RWPE2 (cell line): ENCODE measurements around the gene MRPS7.

Experiments used
- ATAC-seq: fragments of 200-7000 bp; cut with Tn5 transposase; 3 replicates; pipeline ENCODE4 v1.9.1; 2021; ENCODE audit warnings: low read depth
- DNase-seq: peaks from one replicate; pipeline ENCODE4 v3.0.0-alpha.2; 2020; ENCODE audit warnings: low spot score
- H3K27ac ChIP-seq: fragments of 450-650 bp; 2 replicates; pipeline ENCODE4 v1.5.1; 2017; ENCODE audit warnings: mild to moderate bottlenecking; ENCODE audit not compliant: poor library complexity, severe bottlenecking
- H3K27me3 ChIP-seq: fragments of 250-450 bp; sonication (Bioruptor Pico); 2 replicates; pipeline ENCODE4 v1.5.1; 2021; ENCODE audit warnings: mild to moderate bottlenecking, moderate library complexity; ENCODE audit not compliant: insufficient read depth, poor library complexity, severe bottlenecking
- H3K36me3 ChIP-seq: fragments of 250-450 bp; sonication (Bioruptor Pico); 2 replicates; pipeline ENCODE4 v1.5.1; 2020; ENCODE audit warnings: low read depth, mild to moderate bottlenecking, moderate library complexity
- H3K4me1 ChIP-seq: fragments of 250-450 bp; sonication (Bioruptor Pico); 2 replicates; pipeline ENCODE4 v1.5.1; 2021; ENCODE audit warnings: mild to moderate bottlenecking, moderate library complexity; ENCODE audit not compliant: insufficient read depth, poor library complexity, severe bottlenecking
- H3K4me3 ChIP-seq: fragments of 250-450 bp; sonication (Bioruptor Pico); 2 replicates; pipeline ENCODE4 v1.5.1; 2021; ENCODE audit warnings: mild to moderate bottlenecking, moderate library complexity; ENCODE audit not compliant: severe bottlenecking
- H3K9me3 ChIP-seq: fragments of 250-450 bp; sonication (Bioruptor Pico); 2 replicates; pipeline ENCODE4 v1.5.1; 2021; ENCODE audit warnings: mild to moderate bottlenecking, moderate library complexity; ENCODE audit not compliant: severe bottlenecking
- TF ChIP-seq, protein P1 (sequence below): fragments of 450-650 bp; IDR thresholded peaks from one replicate; pipeline ENCODE4 v1.5.1; 2017; ENCODE audit warnings: mild to moderate bottlenecking, moderate library complexity; ENCODE audit not compliant: poor library complexity, severe bottlenecking

The MRPS7 gene

DNA sequence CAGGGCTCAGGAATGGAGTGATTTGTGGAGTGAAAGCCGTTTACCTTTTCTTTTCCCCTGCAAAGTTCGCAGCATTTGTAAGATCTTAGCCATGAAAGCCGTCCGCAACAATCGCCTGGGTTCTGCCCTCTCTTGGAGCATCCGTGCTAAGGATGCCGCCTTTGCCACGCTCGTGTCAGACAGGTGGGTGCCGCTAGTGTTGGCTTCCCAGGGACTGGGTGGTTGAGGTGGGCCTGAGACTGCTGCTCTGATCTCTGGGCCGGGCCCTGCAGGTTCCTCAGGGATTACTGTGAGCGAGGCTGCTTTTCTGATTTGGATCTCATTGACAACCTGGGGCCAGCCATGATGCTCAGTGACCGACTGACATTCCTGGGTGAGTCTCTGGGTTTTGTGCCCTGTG, 28.9 kb upstream of the MRPS7 start:
- no peak overlapping the region for H3K27ac ChIP-seq
- no peaks in the 10 kb centered on the region for H3K27me3 ChIP-seq
- no peak overlapping the region for H3K4me3 ChIP-seq
- H3K4me1 ChIP-seq: no peaks in the 10 kb centered on the region
- TF ChIP-seq, protein P1, sequence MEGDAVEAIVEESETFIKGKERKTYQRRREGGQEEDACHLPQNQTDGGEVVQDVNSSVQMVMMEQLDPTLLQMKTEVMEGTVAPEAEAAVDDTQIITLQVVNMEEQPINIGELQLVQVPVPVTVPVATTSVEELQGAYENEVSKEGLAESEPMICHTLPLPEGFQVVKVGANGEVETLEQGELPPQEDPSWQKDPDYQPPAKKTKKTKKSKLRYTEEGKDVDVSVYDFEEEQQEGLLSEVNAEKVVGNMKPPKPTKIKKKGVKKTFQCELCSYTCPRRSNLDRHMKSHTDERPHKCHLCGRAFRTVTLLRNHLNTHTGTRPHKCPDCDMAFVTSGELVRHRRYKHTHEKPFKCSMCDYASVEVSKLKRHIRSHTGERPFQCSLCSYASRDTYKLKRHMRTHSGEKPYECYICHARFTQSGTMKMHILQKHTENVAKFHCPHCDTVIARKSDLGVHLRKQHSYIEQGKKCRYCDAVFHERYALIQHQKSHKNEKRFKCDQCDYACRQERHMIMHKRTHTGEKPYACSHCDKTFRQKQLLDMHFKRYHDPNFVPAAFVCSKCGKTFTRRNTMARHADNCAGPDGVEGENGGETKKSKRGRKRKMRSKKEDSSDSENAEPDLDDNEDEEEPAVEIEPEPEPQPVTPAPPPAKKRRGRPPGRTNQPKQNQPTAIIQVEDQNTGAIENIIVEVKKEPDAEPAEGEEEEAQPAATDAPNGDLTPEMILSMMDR: no peak
- ATAC-seq: no peak
- no peak for DNase-seq
- H3K36me3 ChIP-seq: peaks cover 87% of the 10 kb centered on the region
- H3K9me3 ChIP-seq: no peaks in the 10 kb centered on the region

DNA sequence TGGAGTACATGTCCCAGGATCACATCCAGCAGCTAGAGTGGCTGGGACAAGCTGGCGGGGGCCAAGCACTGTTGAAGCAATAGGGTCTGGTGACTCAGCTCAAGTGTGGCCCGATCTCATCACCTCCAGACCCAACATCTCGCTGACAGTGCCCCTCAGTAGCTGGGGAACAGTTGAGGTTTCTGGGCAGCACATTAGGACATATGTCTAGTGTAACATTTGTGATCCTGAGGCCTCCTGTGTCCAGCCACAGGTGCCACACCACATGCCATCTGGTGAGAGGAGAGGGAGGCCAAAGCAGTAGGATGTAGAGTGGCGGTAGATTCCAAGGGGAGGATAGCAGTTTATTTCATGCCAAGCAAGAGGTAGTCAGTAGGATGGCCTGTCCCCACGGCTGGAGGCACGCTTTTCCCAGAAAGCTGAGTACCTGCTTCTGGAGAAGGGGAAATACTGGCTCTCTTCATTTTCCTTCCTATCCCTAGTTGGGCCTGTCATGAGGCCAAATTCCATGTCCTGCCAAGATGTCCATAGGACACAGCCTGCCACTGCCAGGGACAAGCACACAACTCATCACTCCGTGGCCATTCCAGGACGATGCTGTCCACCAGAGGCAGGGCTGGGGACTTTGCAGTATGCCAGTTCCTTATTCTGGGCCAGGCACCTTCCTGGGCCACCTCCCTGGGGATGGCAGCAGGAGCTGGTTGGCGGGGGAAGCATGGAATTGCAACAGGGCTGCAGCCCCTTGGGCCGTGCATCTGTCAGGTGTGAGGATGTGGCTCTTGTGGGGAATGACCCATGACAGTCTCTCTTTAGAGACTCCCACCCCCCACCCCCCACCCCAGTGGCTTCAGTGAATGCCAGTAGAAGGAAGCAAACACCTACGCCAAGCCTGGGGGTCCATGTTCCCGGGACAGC, 24.3 kb upstream of the MRPS7 start:
- DNase-seq (no peak), ATAC-seq (no peak)
- H3K4me3 ChIP-seq: no peak overlapping the region
- H3K27ac ChIP-seq: no peak overlapping the region
- no peaks in the 10 kb centered on the region for H3K9me3 ChIP-seq
- H3K36me3 ChIP-seq: peaks cover 89% of the 10 kb centered on the region
- no peaks in the 10 kb centered on the region for H3K4me1 ChIP-seq
- no peaks in the 10 kb centered on the region for H3K27me3 ChIP-seq
- TF ChIP-seq, protein P1: no peak

DNA sequence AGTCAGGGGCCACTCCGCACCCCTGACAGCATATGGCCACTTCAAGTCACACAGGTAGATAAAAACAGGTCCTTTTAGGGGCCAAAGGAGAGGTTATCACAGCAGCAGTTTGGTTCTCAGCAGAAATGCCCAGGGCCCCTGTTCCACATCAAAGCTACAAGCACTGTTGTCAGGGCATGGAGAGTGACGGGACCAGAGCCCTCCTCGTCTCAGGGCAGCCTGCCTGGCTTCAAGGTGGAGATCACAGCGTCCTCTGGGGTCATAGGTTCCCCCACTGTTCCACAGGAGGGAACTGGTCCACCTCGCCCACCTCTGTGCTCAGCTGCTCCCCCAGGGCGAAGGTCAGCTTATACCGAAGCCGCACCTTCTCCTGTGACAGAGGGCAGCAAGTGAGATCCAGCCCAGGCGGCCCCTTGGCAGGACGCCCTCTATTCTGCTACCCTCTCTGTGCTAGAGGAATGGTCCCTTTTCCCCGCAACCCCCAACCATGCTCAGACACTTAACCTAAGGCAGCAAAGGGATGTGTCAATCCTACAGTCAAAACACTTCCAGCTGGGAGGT, 23.6 kb upstream of the MRPS7 start:
- Histone ChIP-seq H3K27me3 (no peaks in the 10 kb centered on the region), H3K36me3 (peaks cover 89% of the 10 kb centered on the region), H3K9me3 (no peaks in the 10 kb centered on the region), H3K4me3 (no peak overlapping the region), H3K27ac (no peak overlapping the region), H3K4me1 (no peaks in the 10 kb centered on the region)
- ATAC-seq: no peak
- no peak for DNase-seq
- TF ChIP-seq, protein P1: no peak

DNA sequence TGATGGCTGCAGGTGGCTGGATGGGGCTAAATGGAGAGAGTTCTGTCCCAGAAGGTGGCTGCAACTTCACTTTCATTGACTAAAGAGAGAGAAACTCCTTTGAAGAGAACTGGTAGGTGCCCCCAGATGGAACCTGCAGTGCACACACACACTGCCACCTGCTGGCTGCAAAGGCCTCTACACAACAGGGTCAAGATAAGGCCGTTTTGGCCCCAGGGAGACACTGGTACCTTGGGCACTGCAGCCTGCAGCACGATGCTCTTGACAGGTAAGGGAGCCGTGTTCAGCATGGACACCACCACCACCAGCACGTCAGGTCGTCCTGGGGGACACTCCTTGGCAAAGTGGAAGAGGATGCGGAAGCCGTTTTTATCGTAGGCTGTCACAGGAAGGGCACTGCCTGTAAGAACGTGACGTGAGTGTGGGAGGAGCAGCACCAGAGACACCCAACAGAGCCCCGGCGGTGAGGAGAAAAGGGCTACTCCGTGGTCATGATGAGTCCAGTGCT, 22.9 kb upstream of the MRPS7 start:
- H3K27ac ChIP-seq: no peak overlapping the region
- TF ChIP-seq, protein P1: peak; percentile 82
- DNase-seq (no peak), ATAC-seq (peak; percentile 74)
- no peaks in the 10 kb centered on the region for H3K4me1 ChIP-seq
- no peak overlapping the region for H3K4me3 ChIP-seq
- no peaks in the 10 kb centered on the region for H3K27me3 ChIP-seq
- H3K9me3 ChIP-seq: no peaks in the 10 kb centered on the region
- peaks cover 91% of the 10 kb centered on the region for H3K36me3 ChIP-seq
